K562 (cell line): ENCODE data around the gene SYVN1. TPM values are rescaled to one million over a fixed set of nuclear protein-coding genes. Genes with fewer than 3 reads are reported as not detected.

Experiments used
- ATAC-seq: fragments of 200-7000 bp; cut with Tn5 transposase; 3 replicates; pipeline ENCODE4 v1.9.1; 2020; ENCODE audit warnings: moderate library complexity
- BruUV-seq: library from RNA; stranded (reverse); fragments of 400-500 nt; replicated peaks from 2 replicates; lab custom pipeline; 2021; lab: Mats Ljungman, UMichigan
- CTCF ChIA-PET: fragments of 300-600 bp; formaldehyde crosslinking; extraction: SDS; loops from one replicate; lab custom pipeline; 2021; ENCODE audit warnings: low intra/inter-chr PET ratio; lab: Yijun Ruan, JAX
- POLR2A ChIA-PET: fragments of 300-600, 350-650 bp; sonication (Branson Sonifier 250); formaldehyde crosslinking; extraction: SDS; loops from one replicate; lab custom pipeline; 2021; ENCODE audit warnings: antibody characterized with exemption, inconsistent platforms; lab: Yijun Ruan, JAX
- DNase-seq, 4 experiments: peaks; one replicate each; pipeline versions ENCODE4 v3.0.0 to v3.0.0-alpha.2; 2011 to 2018; ENCODE audit warnings: low spot score in 3 of 4, mixed read lengths in 3 of 4; ENCODE audit errors: extremely low read depth in 1 of 4
- FAIRE-seq: peaks from 2 replicates; lab custom pipeline; 2011; peaks lifted over from hg19 to GRCh38; lab: Jason Lieb, UNC
- H2AFZ ChIP-seq: 2 replicates; pipeline ENCODE4 v1.6.0; 2011; ENCODE audit warnings: low read depth, low read length, control low read depth, inconsistent platforms
- H3K27ac ChIP-seq: fragments of 200-600 bp; 3 replicates; pipeline ENCODE4 v1.8.0; 2011; ENCODE audit warnings: low read depth, mild to moderate bottlenecking, control low read depth, inconsistent platforms, low read length, moderate library complexity, mixed read lengths; ENCODE audit errors: extremely low read depth
- H3K27me3 ChIP-seq, 2 experiments: fragments of 300-600 bp in 1 of 2; 2 replicates in 1 of 2; 3 replicates in 1 of 2; pipeline versions ENCODE4 v1.6.0 to v1.8.0; 2011; ENCODE audit warnings: inconsistent platforms in 2 of 2, low read length in 2 of 2, mild to moderate bottlenecking in 1 of 2, mixed read lengths in 1 of 2, moderate library complexity in 1 of 2; ENCODE audit not compliant: control insufficient read depth in 2 of 2, insufficient read depth in 2 of 2
- H3K36me3 ChIP-seq: fragments of 300-600 bp; 3 replicates; pipeline ENCODE4 v1.8.0; 2011; ENCODE audit warnings: mild to moderate bottlenecking, low read length, inconsistent platforms; ENCODE audit not compliant: control insufficient read depth, insufficient read depth
- H3K4me1 ChIP-seq, 2 experiments: fragments of 200-600 bp in 1 of 2; replicated peaks in 1 of 2; 2 replicates in 1 of 2; 3 replicates in 1 of 2; pipeline versions ENCODE4 v1.5.1 to v1.8.0; 2011; ENCODE audit warnings: inconsistent platforms in 2 of 2, low read length in 2 of 2, mild to moderate bottlenecking in 1 of 2, mixed read lengths in 1 of 2, moderate library complexity in 1 of 2; ENCODE audit not compliant: control insufficient read depth in 2 of 2, insufficient read depth in 2 of 2
- H3K4me2 ChIP-seq: 2 replicates; pipeline ENCODE4 v1.6.1; 2011; ENCODE audit warnings: low read length, control low read depth, inconsistent platforms, mixed read lengths; ENCODE audit not compliant: insufficient read depth
- H3K4me3 ChIP-seq: fragments of 200-600 bp; sonication (generic), shearing (Covaris generic); 2 replicates; pipeline ENCODE4 v1.5.1; 2016; ENCODE audit warnings: control low read depth, inconsistent platforms
- H3K79me2 ChIP-seq: fragments of 200-600 bp; 3 replicates; pipeline ENCODE4 v1.8.0; 2011; ENCODE audit warnings: low read length, inconsistent platforms; ENCODE audit not compliant: control insufficient read depth, insufficient read depth
- H3K9ac ChIP-seq, 2 experiments: 2 replicates each; pipeline versions ENCODE4 v1.6.0 to v1.6.1; 2011; ENCODE audit warnings: low read depth in 2 of 2, low read length in 2 of 2, control low read depth in 1 of 2, inconsistent platforms in 1 of 2, mild to moderate bottlenecking in 1 of 2, mixed read lengths in 1 of 2; ENCODE audit not compliant: insufficient read depth in 1 of 2
- H3K9me1 ChIP-seq: one replicate; pipeline ENCODE4 v1.6.0; 2011; ENCODE audit warnings: inconsistent platforms, mild to moderate bottlenecking, low read length, moderate library complexity; ENCODE audit not compliant: control insufficient read depth, insufficient read depth
- H3K9me3 ChIP-seq: replicated peaks from 2 replicates; pipeline ENCODE4 v1.5.1; 2011; ENCODE audit warnings: low read depth, low read length, inconsistent platforms; ENCODE audit not compliant: control insufficient read depth, insufficient read depth
- H4K20me1 ChIP-seq: replicated peaks from 2 replicates; pipeline ENCODE4 v1.6.1; 2011; ENCODE audit warnings: low read length, inconsistent platforms, mixed read lengths; ENCODE audit not compliant: control insufficient read depth, insufficient read depth
- CSDE1 ChIP-seq, 2 experiments: fragments of 450-650 bp; IDR thresholded peaks; 2 replicates each; pipeline ENCODE4 v1.6.1; 2016; ENCODE audit warnings: mild to moderate bottlenecking in 1 of 2
- FUS ChIP-seq: fragments of 200-400 bp; formaldehyde crosslinking; optimal IDR thresholded peaks from 2 replicates; pipeline ENCODE3; 2017; ENCODE audit warnings: low read depth, low read length
- HDAC2 ChIP-seq: fragments of 450-650 bp; IDR thresholded peaks from 2 replicates; pipeline ENCODE4 v1.6.1; 2016; ENCODE audit warnings: mild to moderate bottlenecking
- KLF6 ChIP-seq: fragments of 250-450 bp; sonication (Bioruptor Pico); IDR thresholded peaks from 2 replicates; pipeline ENCODE4 v1.4.0; 2020; ENCODE audit warnings: mild to moderate bottlenecking, moderate library complexity, borderline replicate concordance
- NBN ChIP-seq: fragments of 450-650 bp; IDR thresholded peaks from 2 replicates; pipeline ENCODE4 v1.6.1; 2016; ENCODE audit warnings: low read depth, mild to moderate bottlenecking
- POLR2AphosphoS2 ChIP-seq: IDR thresholded peaks from 2 replicates; pipeline ENCODE4 v1.6.1; 2012; ENCODE audit warnings: low read length, improper control_type of control experiment
- POLR2G ChIP-seq: fragments of 200-400 bp; formaldehyde crosslinking; IDR thresholded peaks from 2 replicates; pipeline ENCODE4 v1.6.1; 2017; ENCODE audit warnings: low read depth, mild to moderate bottlenecking, antibody characterized with exemption, low read length, moderate library complexity
- RBFOX2 ChIP-seq: fragments of 200-400 bp; formaldehyde crosslinking; IDR thresholded peaks from 2 replicates; pipeline ENCODE4 v1.6.1; 2017; ENCODE audit warnings: low read depth, mild to moderate bottlenecking, low read length, moderate library complexity
- SIN3A ChIP-seq, 2 experiments: fragments of 150-350 bp in 1 of 2; IDR thresholded peaks; 2 replicates each; pipeline ENCODE4 v1.6.1; 2011 to 2016; ENCODE audit warnings: borderline replicate concordance in 2 of 2, low read depth in 2 of 2, low read length in 2 of 2, mild to moderate bottlenecking in 2 of 2, moderate library complexity in 2 of 2; ENCODE audit not compliant: control insufficient read depth in 1 of 2
- ZNF134 ChIP-seq: fragments of 250-450 bp; sonication (Bioruptor Pico); conservative IDR thresholded peaks from 2 replicates; pipeline ENCODE4 v1.4.0; 2020
- ZNF311 ChIP-seq: fragments of 250-450 bp; sonication (Bioruptor Pico); IDR thresholded peaks from 2 replicates; pipeline ENCODE4 v1.4.0; 2020; ENCODE audit warnings: mild to moderate bottlenecking, moderate library complexity
- ZNF668 ChIP-seq: fragments of 250-450 bp; sonication (Bioruptor Pico); IDR thresholded peaks from 2 replicates; pipeline ENCODE4 v1.8.0; 2022; ENCODE audit warnings: mild to moderate bottlenecking, inconsistent platforms
- WGBS: fragments of 100-300 bp; shearing (Covaris generic); methylation state at CpG from one replicate; pipeline ENCODE4 v1.1.6; 2016; ENCODE audit warnings: low coverage, mixed read lengths; ENCODE audit not compliant: insufficient coverage; ENCODE audit errors: missing lambda C conversion rate; 5-methylcytosine and 5-hydroxymethylcytosine counted together
- in situ Hi-C: fragments of 300-500 bp; cut with MboI; formaldehyde crosslinking; loops from 4 replicates; pipeline ENCODE4 v1.15.0; 2018; ENCODE audit warnings: inconsistent platforms, mixed read lengths
- intact Hi-C: fragments of 100-400 bp; cut with micrococcal nuclease; formaldehyde crosslinking; loops from 2 replicates; pipeline ENCODE4 v1.14.2; 2022
- polyA plus RNA-seq, 8 experiments: library from polyadenylated mRNA; depleted of rRNA in 4 of 8; stranded (reverse) in 5 of 8; unstranded in 3 of 8; fragments of >200 nt; fragmentation: Nextera tagmentation in 2 of 8; fragmentation: Illumina TruSeq in 1 of 8; extraction: Ambion mirVana in 2 of 8; extraction: Trizol in 1 of 8; gene quantifications; 2 replicates each; pipeline versions ENCODE4 v1.2.1 to v1.2.3, GENCODE V29; 2011 to 2014; ENCODE audit warnings: inconsistent platforms in 1 of 8, missing spikeins in 1 of 8
- total RNA-seq, 7 experiments: library from RNA; depleted of rRNA in 6 of 7; stranded (reverse); fragments of >200 nt in 6 of 7; fragmentation: Illumina TruSeq in 2 of 7; extraction: Trizol in 2 of 7; gene quantifications; 2 replicates each; pipeline versions ENCODE4 v1.2.1 to v1.2.3, GENCODE V29; 2011 to 2021; ENCODE audit warnings: low replicate concordance in 1 of 7

SYVN1 gene
- total and polyA plus RNA-seq, 9 of the 15 experiments (the other 6 are each of a cell fraction or from before 2014, with no cell fraction given): 0.41 to 47.4 (median 9.9) TPM

GRCh38 chr11:65089621-65090020 lies 44.7 kb downstream of the SYVN1 start:
- H3K36me3 ChIP-seq: peaks cover 43% of the 10 kb centered on the region
- H3K9me3 ChIP-seq: no peaks in the 10 kb centered on the region
- no peaks in the 10 kb centered on the region for H3K9me1 ChIP-seq
- POLR2A ChIA-PET: interaction anchor here (0.6 to 1.8 kb wide), 7 partner anchors 13 to 409 kb away, joined by 3 to 4 read pairs (median 3); partner anchors contain the start of gene MALAT1
- ATAC-seq: peak; percentile 18; the same call in 2 of the 3 replicates
- H3K4me2 ChIP-seq: no peak overlapping the region
- no peak for TF ChIP-seq ZNF668 (CRISPR knock-in tag)
- 0 out of 2 replicates have a peak, but pooled peaks have one; percentile 3 for TF ChIP-seq POLR2AphosphoS2
- TF ChIP-seq, all 486 proteins: peak for 1
- Histone ChIP-seq H4K20me1 (no peaks in the 10 kb centered on the region), H3K4me1 (peaks cover 8% of the 10 kb centered on the region in 2 experiments), H3K79me2 (peaks cover 11% of the 10 kb centered on the region), H3K27me3 (no peaks in the 10 kb centered on the region), H3K27ac (no peak overlapping the region), H3K9ac (no peak overlapping the region), H2AFZ (no peak overlapping the region), H3K4me3 (no peak overlapping the region)
- CTCF ChIA-PET: no interaction called here
- in situ Hi-C loops: no loop called here
- 83% methylated on average over 4 of the region's 4 CpGs for WGBS
- intact Hi-C loops: no loop called here
- no TSS peak for BruUV-seq
- DNase-seq (no peak), FAIRE-seq (no peak)

DNA sequence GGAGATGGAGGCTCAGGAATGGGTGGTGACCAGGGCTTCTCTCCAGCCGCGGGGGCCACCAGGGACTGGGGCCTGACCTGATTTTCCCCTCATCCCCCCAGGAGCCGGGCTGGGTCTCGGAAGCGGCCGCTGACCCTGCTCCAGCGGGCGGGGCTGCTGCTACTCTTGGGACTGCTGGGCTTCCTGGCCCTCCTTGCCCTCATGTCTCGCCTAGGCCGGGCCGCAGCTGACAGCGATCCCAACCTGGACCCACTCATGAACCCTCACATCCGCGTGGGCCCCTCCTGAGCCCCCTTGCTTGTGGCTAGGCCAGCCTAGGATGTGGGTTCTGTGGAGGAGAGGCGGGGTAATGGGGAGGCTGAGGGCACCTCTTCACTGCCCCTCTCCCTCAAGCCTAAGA lies 46.5 kb downstream of the SYVN1 start:
- Histone ChIP-seq H3K4me1 (peaks cover 8 to 12% of the 10 kb centered on the region in 2 experiments), H3K27me3 (no peaks in the 10 kb centered on the region; a peak in 1 of 5 replicates), H3K9me3 (no peaks in the 10 kb centered on the region), H3K79me2 (peaks cover 27% of the 10 kb centered on the region), H3K36me3 (peaks cover 52% of the 10 kb centered on the region), H3K9me1 (no peaks in the 10 kb centered on the region), H4K20me1 (no peaks in the 10 kb centered on the region; the same call in 1 of the 2 replicates), H2AFZ (no peak overlapping the region), H3K9ac (no peak overlapping the region), H3K27ac (no peak overlapping the region), H3K4me2 (no peak overlapping the region), H3K4me3 (no peak overlapping the region)
- TF ChIP-seq HDAC2 (no peak), SIN3A (IDR thresholded peaks at IDR 0.05; ENCODE audit: borderline replicate concordance in 2 of 2, control insufficient read depth in 1 of 2, low read depth in 2 of 2, low read length in 2 of 2) (no peak), ZNF311 (CRISPR knock-in tag) (no peak), ZNF134 (no peak), KLF6 (CRISPR knock-in tag) (no peak), NBN (no peak), RBFOX2 (peak; percentile 49; the same call in 1 of the 2 replicates), POLR2G (peak; percentile 35), FUS (no peak), CSDE1 (IDR thresholded peaks at IDR 0.05) (no peak)
- ChIA-PET CTCF (no interaction called here), POLR2A (interaction anchor here (0.8 to 2.0 kb wide), 2 partner anchors 12 to 55 kb away, joined by 3 to 4 read pairs; no protein-coding TSS in a partner anchor)
- no TSS peak for BruUV-seq
- intact Hi-C loops: no loop called here
- 99% methylated on average over 12 of the region's 15 CpGs for WGBS
- FAIRE-seq (no peak), ATAC-seq (no peak), DNase-seq (no peak)
- in situ Hi-C loops: no loop called here
